ENCODE data around the gene MCF2L2. TPM values are rescaled to one million over a fixed set of nuclear protein-coding genes. Genes with fewer than 3 reads are reported as not detected.

The MCF2L2 gene
- total and polyA plus RNA-seq, 2 of the 13 experiments (the other 11 are each of a cell fraction or from before 2014, with no cell fraction given) = not detected

DNA sequence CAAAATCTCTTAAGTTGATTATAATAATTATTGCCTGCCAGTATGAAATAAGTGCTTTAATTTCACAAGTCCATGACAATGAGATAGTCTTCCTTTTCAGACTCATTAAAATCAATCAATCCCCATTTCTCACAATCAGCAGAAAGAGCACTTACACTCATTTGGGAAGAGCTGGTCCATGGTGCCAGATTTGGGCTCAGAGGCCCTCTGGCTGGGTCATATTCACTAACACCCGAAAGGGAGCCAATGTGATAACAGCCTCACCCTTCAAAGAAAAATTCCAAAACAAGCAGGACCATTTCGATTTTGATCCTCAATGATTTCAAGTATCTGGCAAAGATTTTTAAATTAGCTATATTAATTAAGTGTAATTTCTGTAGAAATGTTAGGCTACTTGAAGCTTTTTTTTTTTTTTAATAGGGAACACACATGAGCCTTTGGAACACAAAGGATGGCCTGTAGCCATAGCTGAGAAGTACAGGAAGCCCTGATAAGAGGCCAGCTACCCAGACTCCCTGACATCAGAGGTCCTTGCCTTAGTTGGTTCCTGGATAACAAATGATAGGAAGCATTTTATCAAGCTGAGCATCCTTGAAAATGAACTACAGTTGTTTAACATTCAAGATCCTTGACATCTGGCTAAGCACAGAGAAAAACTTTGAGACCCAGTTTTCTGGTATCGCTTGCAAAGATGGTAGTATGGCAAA, 17.1 kb downstream of the MCF2L2 start:
- ATAC-seq = no peak
- POLR2A ChIA-PET = no interaction called here
- intact Hi-C loops (cut with micrococcal nuclease; ENCODE audit: unreplicated experiment) (no loop called here), in situ Hi-C loops (cut with HindIII; ENCODE audit: extremely low pct_ligation_motif_present, low pct_unique_long_range_greater_than_20kb) (no loop called here)
- no peaks in the 10 kb centered on the region for H3K4me1 ChIP-seq (ENCODE audit: insufficient read depth, low read length)
- H3K36me3 ChIP-seq (replicated peaks in 1 of 2; ENCODE audit: control insufficient read depth in 1 of 2, insufficient read depth in 2 of 2, low read length in 2 of 2) = no peaks in the 10 kb centered on the region
- no peak for FAIRE-seq
- no peaks in the 10 kb centered on the region for H4K20me1 ChIP-seq (ENCODE audit: insufficient read depth, low read length)
- 15% methylated on average over 3 of the region's 3 CpGs for WGBS (ENCODE audit: low lambda C conversion rate)
- CTCF ChIA-PET (ENCODE audit: low intra/inter-chr PET ratio, low total read pairs) = no interaction called here
- peaks cover 0 to 13% of the 10 kb centered on the region in 2 experiments; a peak in 4 of 5 replicates for H3K27me3 ChIP-seq (ENCODE audit: control insufficient read depth in 1 of 2, insufficient read depth in 2 of 2, low read length in 2 of 2)
- no peak for TF ChIP-seq ZFP36 (IDR thresholded peaks at IDR 0.05; ENCODE audit: borderline replicate concordance, low read depth, low read length, partially characterized antibody)
- no peak for TF ChIP-seq SKI (IDR thresholded peaks at IDR 0.05; ENCODE audit: partially characterized antibody)
- TF ChIP-seq ZNF607 (CRISPR knock-in tag; IDR thresholded peaks at IDR 0.05; ENCODE audit: borderline replicate concordance) = no peak
- TF ChIP-seq MIER2 (CRISPR knock-in tag; IDR thresholded peaks at IDR 0.05) = no peak
- TF ChIP-seq ATRX (CRISPR knock-in tag; IDR thresholded peaks at IDR 0.05; ENCODE audit: borderline replicate concordance) = no peak
- TF ChIP-seq ZZZ3 (CRISPR knock-in tag; IDR thresholded peaks at IDR 0.05; ENCODE audit: borderline replicate concordance) = no peak
- TF ChIP-seq, protein P1, sequence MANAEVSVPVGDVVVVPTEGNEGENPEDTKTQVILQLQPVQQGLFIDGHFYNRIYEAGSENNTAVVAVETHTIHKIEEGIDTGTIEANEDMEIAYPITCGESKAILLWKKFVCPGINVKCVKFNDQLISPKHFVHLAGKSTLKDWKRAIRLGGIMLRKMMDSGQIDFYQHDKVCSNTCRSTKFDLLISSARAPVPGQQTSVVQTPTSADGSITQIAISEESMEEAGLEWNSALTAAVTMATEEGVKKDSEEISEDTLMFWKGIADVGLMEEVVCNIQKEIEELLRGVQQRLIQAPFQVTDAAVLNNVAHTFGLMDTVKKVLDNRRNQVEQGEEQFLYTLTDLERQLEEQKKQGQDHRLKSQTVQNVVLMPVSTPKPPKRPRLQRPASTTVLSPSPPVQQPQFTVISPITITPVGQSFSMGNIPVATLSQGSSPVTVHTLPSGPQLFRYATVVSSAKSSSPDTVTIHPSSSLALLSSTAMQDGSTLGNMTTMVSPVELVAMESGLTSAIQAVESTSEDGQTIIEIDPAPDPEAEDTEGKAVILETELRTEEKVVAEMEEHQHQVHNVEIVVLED (CRISPR knock-in tag; IDR thresholded peaks at IDR 0.05; ENCODE audit: borderline replicate concordance) = no peak
- no peak for TF ChIP-seq ZBTB42 (CRISPR knock-in tag; IDR thresholded peaks at IDR 0.05)
- TF ChIP-seq FOXK1 (CRISPR knock-in tag; IDR thresholded peaks at IDR 0.05; ENCODE audit: borderline replicate concordance, low read depth) = no peak
- TF ChIP-seq ZFP90 (CRISPR knock-in tag; IDR thresholded peaks at IDR 0.05; ENCODE audit: borderline replicate concordance) = no peak
- no peaks in the 10 kb centered on the region for H3K79me2 ChIP-seq (ENCODE audit: insufficient read depth, low read length)
- H3K27ac ChIP-seq (ENCODE audit: extremely low read length, insufficient read depth, low read length) = no peak overlapping the region
- no peak overlapping the region for H3K4me3 ChIP-seq (replicated peaks in 1 of 3; ENCODE audit: insufficient read depth in 1 of 3, low read depth in 2 of 3, low read length in 3 of 3)
- no peak overlapping the region for H3K4me2 ChIP-seq (ENCODE audit: low read depth, low read length)
- H3K9me3 ChIP-seq (ENCODE audit: low read length) = no peaks in the 10 kb centered on the region
- DNase-seq (ENCODE audit: low spot score) = no peak
- no peak overlapping the region for H2AFZ ChIP-seq (ENCODE audit: low read length)
- no peak overlapping the region for H3K9ac ChIP-seq (ENCODE audit: insufficient read depth, low read depth, low read length)
- BruUV-seq (replicated peaks) = no TSS peak

Data from HepG2 (cell line).